MV-4-11 (cell line): ENCODE data around the gene PLCB2.

Source experiments
- DNase-seq: peaks from one replicate; lab custom pipeline; 2025; lab: John Stamatoyannopoulos, UW

Gene PLCB2

GRCh38 chr15:40302288-40302886 is 5.3 kb downstream of the PLCB2 start:
- no peak for DNase-seq

- DNase-seq, result no peak
These were observed 6.1 kb downstream of the PLCB2 start for GRCh38 chr15:40301467-40302179.

GRCh38 chr15:40300771-40301170 is 7.0 kb downstream of the PLCB2 start:
- DNase-seq, result no peak

- DNase-seq, result no peak
These were observed 7.4 kb downstream of the PLCB2 start for GRCh38 chr15:40300367-40300766.

GRCh38 chr15:40298216-40298935 is 9.4 kb downstream of the PLCB2 start:
- no peak for DNase-seq

GRCh38 chr15:40297356-40297755 is 10.4 kb downstream of the PLCB2 start:
- no peak for DNase-seq

GRCh38 chr15:40296561-40297230 is 11.0 kb downstream of the PLCB2 start:
- DNase-seq, result no peak

GRCh38 chr15:40295877-40296560 is 11.7 kb downstream of the PLCB2 start:
- DNase-seq, result no peak

GRCh38 chr15:40295297-40295696 is 12.4 kb downstream of the PLCB2 start:
- no peak for DNase-seq

GRCh38 chr15:40293905-40294895 is 13.5 kb downstream of the PLCB2 start:
- no peak for DNase-seq

- DNase-seq, result no peak
These were observed 14.7 kb downstream of the PLCB2 start for GRCh38 chr15:40293006-40293405.

GRCh38 chr15:40292246-40292645 is 15.5 kb downstream of the PLCB2 start:
- DNase-seq, result no peak

GRCh38 chr15:40290918-40291574 is 16.7 kb downstream of the PLCB2 start:
- no peak for DNase-seq

GRCh38 chr15:40290545-40290917 is 17.2 kb downstream of the PLCB2 start:
- no peak for DNase-seq

GRCh38 chr15:40289140-40289775 is 18.5 kb downstream of the PLCB2 start:
- DNase-seq, result no peak

- no peak for DNase-seq
These were observed 19.8 kb downstream of the PLCB2 start for GRCh38 chr15:40287968-40288367.

- DNase-seq, result no peak
These were observed 20.2 kb downstream of the PLCB2 start for GRCh38 chr15:40287505-40287904.

GRCh38 chr15:40286794-40287193 is 20.9 kb downstream of the PLCB2 start:
- DNase-seq, result no peak

GRCh38 chr15:40286061-40286532 is 21.6 kb downstream of the PLCB2 start:
- no peak for DNase-seq

GRCh38 chr15:40285554-40286011 is 22.2 kb downstream of the PLCB2 start:
- no peak for DNase-seq
